Lung (tissue), 12 donors: Measurements from ENCODE around the gene CHST4. TPM values are rescaled to one million over a fixed set of nuclear protein-coding genes. Genes with fewer than 3 reads are reported as not detected.

Experiments used
- ATAC-seq: fragments of 200-7000 bp; cut with Tn5 transposase; one replicate; pipeline ENCODE4 v1.9.1; 2020; ENCODE audit warnings: moderate number of reproducible peaks; ENCODE audit not compliant: insufficient read depth, low FRiP score
- DNase-seq, 3 donors: peaks; one replicate each; pipeline ENCODE4 v3.0.0-alpha.2; 2013 to 2017
- H3K27ac ChIP-seq, 2 donors: one replicate each; pipeline ENCODE4 v1.5.1; 2013; ENCODE audit warnings: mild to moderate bottlenecking in 2 of 2, moderate library complexity in 2 of 2, control low read depth in 1 of 2, inconsistent platforms in 1 of 2, low read depth in 1 of 2, low read length in 1 of 2
- H3K27me3 ChIP-seq, 3 donors: one replicate each; pipeline ENCODE4 v1.5.1; 2013; ENCODE audit warnings: low read length in 2 of 3; ENCODE audit not compliant: control insufficient read depth in 3 of 3, insufficient read depth in 3 of 3
- H3K36me3 ChIP-seq, 4 donors: one replicate each; pipeline ENCODE4 v1.5.1; 2013; ENCODE audit warnings: low read length in 4 of 4, mild to moderate bottlenecking in 1 of 4, moderate library complexity in 1 of 4; ENCODE audit not compliant: control insufficient read depth in 4 of 4, insufficient read depth in 4 of 4
- H3K4me1 ChIP-seq, 5 donors: one replicate each; pipeline ENCODE4 v1.5.1; 2013; ENCODE audit warnings: low read length in 5 of 5, mild to moderate bottlenecking in 2 of 5, moderate library complexity in 1 of 5; ENCODE audit not compliant: control insufficient read depth in 5 of 5, insufficient read depth in 5 of 5
- H3K4me3 ChIP-seq: one replicate; pipeline ENCODE4 v1.5.1; 2013; ENCODE audit warnings: mild to moderate bottlenecking, control low read depth, moderate library complexity
- H3K9ac ChIP-seq, 2 donors: one replicate each; pipeline ENCODE4 v1.5.1; 2013; ENCODE audit warnings: low read length in 2 of 2, control low read depth in 1 of 2; ENCODE audit not compliant: insufficient read depth in 1 of 2
- H3K9me3 ChIP-seq, 4 donors: one replicate each; pipeline ENCODE4 v1.5.1; 2013; ENCODE audit warnings: low read length in 3 of 4, mild to moderate bottlenecking in 1 of 4, moderate library complexity in 1 of 4; ENCODE audit not compliant: control insufficient read depth in 4 of 4, insufficient read depth in 3 of 4
- WGBS, 2 donors: extraction: QIAGEN DNeasy Blood & Tissue Kit; methylation state at CpG; one replicate each; pipeline ENCODE4 v1.1.7; 2013; 5-methylcytosine and 5-hydroxymethylcytosine counted together
- polyA plus RNA-seq, 2 donors: library from polyadenylated mRNA; stranded (reverse); fragments of 200-250 nt; gene quantifications; one replicate each; pipeline ENCODE4 v1.2.1, GENCODE V29; 2013
- total RNA-seq, 2 donors: library from RNA; depleted of rRNA in 1 of 2; stranded (reverse); fragments of >200 nt in 1 of 2; gene quantifications; one replicate each; pipeline ENCODE4 v1.2.1, GENCODE V29; 2014 to 2021
- TF ChIP-seq, protein P1 (sequence below): IDR thresholded peaks from 2 replicates; pipeline ENCODE4 v1.5.1; 2012; ENCODE audit warnings: mild to moderate bottlenecking; ENCODE audit errors: control extremely low read depth, extremely low read depth
- donor health status: control.
- donor health status: control.
- donor health status: Bipolar disorder and iron deficiency.
- donor health status: healthy.
- donor health status: DM: yes; HTN: yes; CAD: no.

Gene CHST4
- total and polyA plus RNA-seq, 4 donors: 0.28 to 0.95 (median 0.67) TPM

DNA sequence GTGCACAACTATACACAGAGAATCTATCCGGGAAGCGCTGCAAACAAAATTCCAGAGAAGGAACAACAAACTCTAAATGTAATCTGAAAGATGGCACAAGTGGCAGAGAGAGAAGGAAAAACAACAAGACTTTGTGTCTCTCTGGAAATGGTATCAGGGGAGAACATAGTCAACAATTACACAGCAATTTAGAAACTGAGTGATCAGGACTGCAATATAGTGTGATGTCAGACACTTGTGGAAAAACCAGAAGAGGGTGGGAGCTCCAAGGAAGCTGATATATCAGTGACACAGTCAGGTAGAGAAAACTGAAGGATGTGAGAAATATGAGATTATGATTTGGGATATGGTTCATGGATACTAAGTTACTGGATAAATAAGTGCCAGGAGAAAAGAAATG lies 45.3 kb upstream of the CHST4 start:
- TF ChIP-seq, protein P1, sequence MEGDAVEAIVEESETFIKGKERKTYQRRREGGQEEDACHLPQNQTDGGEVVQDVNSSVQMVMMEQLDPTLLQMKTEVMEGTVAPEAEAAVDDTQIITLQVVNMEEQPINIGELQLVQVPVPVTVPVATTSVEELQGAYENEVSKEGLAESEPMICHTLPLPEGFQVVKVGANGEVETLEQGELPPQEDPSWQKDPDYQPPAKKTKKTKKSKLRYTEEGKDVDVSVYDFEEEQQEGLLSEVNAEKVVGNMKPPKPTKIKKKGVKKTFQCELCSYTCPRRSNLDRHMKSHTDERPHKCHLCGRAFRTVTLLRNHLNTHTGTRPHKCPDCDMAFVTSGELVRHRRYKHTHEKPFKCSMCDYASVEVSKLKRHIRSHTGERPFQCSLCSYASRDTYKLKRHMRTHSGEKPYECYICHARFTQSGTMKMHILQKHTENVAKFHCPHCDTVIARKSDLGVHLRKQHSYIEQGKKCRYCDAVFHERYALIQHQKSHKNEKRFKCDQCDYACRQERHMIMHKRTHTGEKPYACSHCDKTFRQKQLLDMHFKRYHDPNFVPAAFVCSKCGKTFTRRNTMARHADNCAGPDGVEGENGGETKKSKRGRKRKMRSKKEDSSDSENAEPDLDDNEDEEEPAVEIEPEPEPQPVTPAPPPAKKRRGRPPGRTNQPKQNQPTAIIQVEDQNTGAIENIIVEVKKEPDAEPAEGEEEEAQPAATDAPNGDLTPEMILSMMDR: no peak
- no peak for ATAC-seq
- 94 to 96% methylated on average over 2 of the region's 2 CpGs for WGBS, 2 donors

DNA sequence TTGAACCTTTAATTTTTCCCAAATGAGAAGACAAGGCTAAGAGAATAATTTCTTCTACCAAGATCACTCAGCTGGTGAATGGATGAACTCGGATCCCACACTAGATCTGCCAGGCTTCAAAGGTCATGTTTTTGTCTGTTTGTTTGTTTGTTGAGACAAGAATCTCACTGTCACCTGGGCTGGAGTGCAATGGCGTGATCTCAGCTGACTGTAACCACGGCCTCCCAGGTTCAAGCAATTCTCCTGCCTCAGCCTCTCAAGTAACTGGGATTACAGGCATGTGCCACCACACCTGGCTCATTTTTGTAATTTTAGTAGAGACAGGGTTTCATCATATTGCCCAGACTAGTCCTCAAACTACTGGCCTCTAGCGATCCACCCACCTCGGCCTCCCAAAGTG lies 43.7 kb upstream of the CHST4 start:
- 91 to 94% methylated on average over 5 of the region's 5 CpGs for WGBS, 2 donors
- TF ChIP-seq, protein P1: no peak
- Histone ChIP-seq H3K36me3 (peaks cover 0 to 7% (median 2%) of the 10 kb centered on the region in 4 donors), H3K4me3 (no peak overlapping the region), H3K27ac (no peak overlapping the region), H3K9ac (no peak overlapping the region), H3K27me3 (no peaks in the 10 kb centered on the region), H3K9me3 (no peaks in the 10 kb centered on the region), H3K4me1 (peaks cover 0 to 5% (median 3%) of the 10 kb centered on the region in 5 donors)
- DNase-seq (no peak), ATAC-seq (no peak)

More for the DNA sequence above, 45.3 kb upstream of the CHST4 start:
- no peak overlapping the region for H3K9ac ChIP-seq
- H3K4me1 ChIP-seq: peaks cover 0 to 5% (median 3%) of the 10 kb centered on the region in 5 donors
- H3K4me3 ChIP-seq: no peak overlapping the region
- no peak overlapping the region for H3K27ac ChIP-seq
- DNase-seq: no peak
- peaks cover 0 to 13% (median 6%) of the 10 kb centered on the region in 4 donors for H3K36me3 ChIP-seq
- H3K9me3 ChIP-seq: no peaks in the 10 kb centered on the region
- H3K27me3 ChIP-seq: no peaks in the 10 kb centered on the region

DNA sequence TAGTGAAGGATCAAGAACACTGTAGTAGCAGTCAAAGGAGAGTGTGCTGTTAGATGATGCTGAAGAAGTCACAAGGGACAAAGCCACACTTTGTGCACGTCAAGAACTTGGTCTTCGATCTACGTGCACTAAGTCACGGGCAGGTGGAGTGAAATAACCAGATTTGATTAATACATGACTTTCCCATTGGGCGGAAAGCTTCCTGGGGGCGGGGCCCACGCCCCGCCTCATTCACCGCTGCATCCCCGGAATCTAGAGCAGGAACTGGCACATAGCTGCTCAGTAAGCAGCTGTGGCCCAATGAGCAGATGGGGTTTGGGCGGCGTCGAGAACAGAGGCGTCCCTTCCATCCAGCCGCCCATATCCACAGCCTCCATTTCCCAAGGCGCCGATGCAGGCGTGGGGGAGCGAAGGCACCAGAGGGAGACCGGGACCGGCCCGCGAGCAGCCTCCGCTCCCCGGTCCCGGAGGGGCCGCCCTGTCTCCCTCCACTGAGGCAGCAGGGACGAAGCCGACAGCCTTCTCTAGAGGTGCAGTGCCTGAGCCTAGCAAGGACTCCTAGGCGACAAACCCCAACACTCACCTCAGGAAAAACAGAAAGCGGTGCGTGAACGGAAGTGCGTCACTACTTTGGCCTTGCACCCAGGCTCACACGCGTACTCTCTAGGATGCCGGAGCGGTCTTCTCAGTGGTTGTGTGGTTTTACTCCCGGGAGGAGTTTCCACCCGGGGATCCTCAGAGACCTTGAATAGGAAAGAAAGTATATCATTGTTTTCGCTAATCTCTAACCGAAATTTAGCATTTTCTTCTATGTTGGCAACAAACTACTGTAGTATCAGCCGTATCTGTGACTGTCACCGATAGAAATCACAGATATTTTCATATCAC lies 42.0 kb upstream of the CHST4 start:
- H3K27me3 ChIP-seq: no peaks in the 10 kb centered on the region
- 0% methylated on average over 43 to 44 of the region's 44 CpGs for WGBS, 2 donors
- DNase-seq: peak; percentile 91 to 96 (median 94)
- peak overlapping the region; percentile 95 to 98 for H3K27ac ChIP-seq
- H3K4me3 ChIP-seq: peak overlapping the region; percentile 76
- TF ChIP-seq, protein P1: no peak
- ATAC-seq: peak; percentile 94
- H3K9me3 ChIP-seq: no peaks in the 10 kb centered on the region
- peaks cover 0 to 2% (median 0%) of the 10 kb centered on the region in 4 donors for H3K36me3 ChIP-seq
- H3K9ac ChIP-seq: peak overlapping the region; percentile 90 to 95
- peaks cover 0 to 5% (median 3%) of the 10 kb centered on the region in 5 donors for H3K4me1 ChIP-seq
